Measurements from ENCODE around the gene PHF2.

Gene PHF2

GRCh38 chr9:93565089-93565488, 11.3 kb upstream of the PHF2 start:
- in situ Hi-C loops (cut with MboI; ENCODE audit: low pct_unique_long_range_greater_than_20kb, low sequenced_read_pairs, unreplicated experiment), result no loop called here
- TF ChIP-seq, protein P1, sequence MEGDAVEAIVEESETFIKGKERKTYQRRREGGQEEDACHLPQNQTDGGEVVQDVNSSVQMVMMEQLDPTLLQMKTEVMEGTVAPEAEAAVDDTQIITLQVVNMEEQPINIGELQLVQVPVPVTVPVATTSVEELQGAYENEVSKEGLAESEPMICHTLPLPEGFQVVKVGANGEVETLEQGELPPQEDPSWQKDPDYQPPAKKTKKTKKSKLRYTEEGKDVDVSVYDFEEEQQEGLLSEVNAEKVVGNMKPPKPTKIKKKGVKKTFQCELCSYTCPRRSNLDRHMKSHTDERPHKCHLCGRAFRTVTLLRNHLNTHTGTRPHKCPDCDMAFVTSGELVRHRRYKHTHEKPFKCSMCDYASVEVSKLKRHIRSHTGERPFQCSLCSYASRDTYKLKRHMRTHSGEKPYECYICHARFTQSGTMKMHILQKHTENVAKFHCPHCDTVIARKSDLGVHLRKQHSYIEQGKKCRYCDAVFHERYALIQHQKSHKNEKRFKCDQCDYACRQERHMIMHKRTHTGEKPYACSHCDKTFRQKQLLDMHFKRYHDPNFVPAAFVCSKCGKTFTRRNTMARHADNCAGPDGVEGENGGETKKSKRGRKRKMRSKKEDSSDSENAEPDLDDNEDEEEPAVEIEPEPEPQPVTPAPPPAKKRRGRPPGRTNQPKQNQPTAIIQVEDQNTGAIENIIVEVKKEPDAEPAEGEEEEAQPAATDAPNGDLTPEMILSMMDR (IDR thresholded peaks at IDR 0.05; ENCODE audit: extremely low read depth, insufficient read depth, missing control alignments), result no peak
- no peak for DNase-seq (ENCODE audit: low spot score)

- TF ChIP-seq, protein P1 (IDR thresholded peaks at IDR 0.05; ENCODE audit: extremely low read depth, insufficient read depth, missing control alignments), result peak; percentile 94
- in situ Hi-C loops (cut with MboI; ENCODE audit: low pct_unique_long_range_greater_than_20kb, low sequenced_read_pairs, unreplicated experiment), result no loop called here
- peak; percentile 98 for DNase-seq (ENCODE audit: low spot score)
Observed at GRCh38 chr9:93566408-93567270, 9.7 kb upstream of the PHF2 start.

- in situ Hi-C loops (cut with MboI; ENCODE audit: low pct_unique_long_range_greater_than_20kb, low sequenced_read_pairs, unreplicated experiment), result no loop called here
- no peak for DNase-seq (ENCODE audit: low spot score)
Observed at GRCh38 chr9:93567271-93567959, 9.0 kb upstream of the PHF2 start.

DNA sequence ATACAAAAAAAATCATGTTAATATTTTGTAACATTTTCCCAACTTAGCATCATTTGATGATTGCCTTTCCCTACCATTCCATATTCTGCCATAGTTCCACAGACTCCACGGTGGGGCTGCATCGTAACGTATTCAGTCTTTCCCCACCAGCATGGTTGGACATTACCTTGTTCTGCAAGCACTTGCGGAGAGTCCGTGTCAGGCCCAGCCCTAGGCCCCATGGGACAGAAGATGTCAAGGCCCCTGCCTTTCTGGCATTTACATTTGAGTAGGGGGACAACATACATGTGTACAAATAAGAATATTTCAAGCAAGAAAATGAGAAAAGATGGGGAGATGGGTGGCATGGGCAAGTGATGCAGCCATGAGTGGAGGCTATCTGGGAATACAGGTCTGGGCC, 8.2 kb upstream of the PHF2 start:
- in situ Hi-C loops (cut with MboI; ENCODE audit: low pct_unique_long_range_greater_than_20kb, low sequenced_read_pairs, unreplicated experiment), result no loop called here
- no peak for DNase-seq (ENCODE audit: low spot score)
- TF ChIP-seq, protein P1 (IDR thresholded peaks at IDR 0.05; ENCODE audit: extremely low read depth, insufficient read depth, missing control alignments), result no peak

More at GRCh38 chr9:93567271-93567959, 9.0 kb upstream of the PHF2 start:
- TF ChIP-seq, protein P1 (IDR thresholded peaks at IDR 0.05; ENCODE audit: extremely low read depth, insufficient read depth, missing control alignments), result no peak

DNA sequence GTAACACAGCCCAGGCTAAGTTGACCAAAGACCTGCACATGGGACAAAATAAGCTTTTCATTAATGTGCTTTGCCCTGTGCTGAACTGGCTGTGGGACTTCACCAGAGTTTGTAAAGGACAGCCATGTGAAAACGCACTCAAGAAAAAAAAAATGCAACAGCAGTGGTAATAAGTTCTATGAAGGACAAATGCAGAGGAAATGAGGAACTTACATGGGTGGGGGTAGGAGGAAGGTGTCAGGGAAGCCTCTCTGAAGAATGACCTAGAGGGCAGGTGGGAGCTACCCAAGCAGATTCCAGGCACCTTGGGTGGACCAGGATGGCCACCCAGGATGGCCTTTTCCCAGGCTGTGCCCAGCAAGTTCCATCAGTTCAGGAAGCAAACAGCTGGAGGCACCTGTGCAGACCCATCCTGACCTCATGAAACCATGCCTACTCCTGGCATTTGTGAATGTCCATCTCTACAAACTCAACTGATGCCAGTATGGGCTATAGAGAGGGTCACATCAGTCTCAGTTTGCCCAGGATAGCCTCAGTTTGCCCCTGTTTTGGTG, 6.7 kb upstream of the PHF2 start:
- in situ Hi-C loops (cut with MboI; ENCODE audit: low pct_unique_long_range_greater_than_20kb, low sequenced_read_pairs, unreplicated experiment), result no loop called here
- TF ChIP-seq, protein P1 (IDR thresholded peaks at IDR 0.05; ENCODE audit: extremely low read depth, insufficient read depth, missing control alignments), result no peak

DNA sequence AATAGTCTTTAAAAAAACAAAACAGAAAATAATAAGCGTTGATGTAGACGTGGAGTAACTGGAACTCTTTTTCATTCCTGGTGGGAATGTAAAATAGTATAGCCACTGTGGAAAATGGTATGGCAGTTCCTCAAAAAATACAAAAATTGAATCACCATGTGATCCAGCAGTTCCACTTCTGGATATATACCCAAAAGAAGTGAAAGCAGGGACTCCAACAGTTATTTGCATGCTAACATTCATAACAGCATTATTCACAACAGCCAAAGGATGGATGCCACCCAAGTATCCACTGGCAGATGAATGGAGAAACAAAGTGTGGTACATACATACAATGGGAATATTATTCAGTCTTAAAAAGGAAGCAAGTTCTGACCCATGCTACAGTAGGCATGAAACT, 4.2 kb upstream of the PHF2 start:
- TF ChIP-seq, protein P1 (IDR thresholded peaks at IDR 0.05; ENCODE audit: extremely low read depth, insufficient read depth, missing control alignments), result no peak
- in situ Hi-C loops (cut with MboI; ENCODE audit: low pct_unique_long_range_greater_than_20kb, low sequenced_read_pairs, unreplicated experiment), result no loop called here
- no peak for DNase-seq (ENCODE audit: low spot score)

More for the DNA sequence above, 6.7 kb upstream of the PHF2 start:
- no peak for DNase-seq (ENCODE audit: low spot score)
